Kidney capillary endothelial cell (primary cell): Measurements from ENCODE around the gene IL4R.
"Not testable (repeated sequence)": the region's sequence is repeated elsewhere in the genome, so short reads cannot be mapped to it uniquely, and the experiment has no call there.

ENCODE experiments used
- DNase-seq: peaks from one replicate; pipeline ENCODE4 v3.0.0-alpha.2; 2018; ENCODE audit warnings: low spot score

IL4R gene

DNA sequence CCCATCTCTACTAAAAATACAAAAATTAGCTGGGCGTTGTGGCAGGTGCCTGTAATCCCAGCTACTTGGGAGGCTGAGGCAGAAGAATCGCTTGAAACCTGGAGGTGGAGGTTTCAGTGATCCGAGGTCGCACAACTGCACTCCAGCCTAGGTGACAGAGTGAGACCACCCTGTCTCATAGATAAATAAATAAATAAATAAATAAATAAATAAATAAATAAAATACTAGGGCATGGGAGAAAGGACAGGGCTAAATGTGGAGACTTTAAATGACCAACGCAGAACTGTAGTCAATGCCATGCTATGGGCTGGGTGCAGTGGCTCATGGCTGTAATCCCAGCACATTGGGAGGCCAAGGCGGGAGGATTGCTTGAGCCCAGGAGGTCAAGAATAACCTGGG lies 25.5 kb upstream of the IL4R start:
- not testable (repeated sequence) for DNase-seq

- no peak for DNase-seq
These were observed 24.1 kb upstream of the IL4R start for GRCh38 chr16:27289669-27290068.

- no peak for DNase-seq
These were observed 23.2 kb upstream of the IL4R start for GRCh38 chr16:27290562-27290961.

- no peak for DNase-seq
These were observed 22.7 kb upstream of the IL4R start for GRCh38 chr16:27291106-27291505.

DNA sequence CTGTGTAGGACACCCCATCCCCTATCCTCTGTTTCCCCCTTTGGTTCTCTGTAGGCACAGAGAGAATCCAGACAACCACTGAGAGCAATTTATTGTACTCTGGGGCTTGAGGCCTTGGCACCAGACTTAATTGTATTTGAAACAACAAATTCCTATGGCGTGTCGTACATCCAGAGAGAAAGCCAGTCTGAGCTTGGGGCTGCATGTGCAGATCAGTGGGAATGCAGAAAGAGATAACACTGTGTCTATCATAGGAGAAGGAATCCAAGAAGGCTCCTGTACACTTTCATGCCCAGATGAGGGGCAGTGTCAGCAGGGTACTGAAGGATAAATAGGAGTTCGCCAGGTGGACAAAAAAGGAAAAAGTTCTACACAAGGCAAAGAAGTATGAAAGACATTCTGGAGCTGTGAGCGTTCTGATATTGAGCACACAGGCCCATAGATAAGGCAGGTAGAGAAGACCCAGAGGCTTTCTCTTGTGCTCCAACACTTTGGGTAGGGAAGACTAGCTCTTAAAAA lies 22.0 kb upstream of the IL4R start:
- DNase-seq: no peak

GRCh38 chr16:27293343-27293742 lies 20.4 kb upstream of the IL4R start:
- DNase-seq: no peak

- no peak for DNase-seq
These were observed 15.6 kb upstream of the IL4R start for GRCh38 chr16:27298132-27298531.

DNA sequence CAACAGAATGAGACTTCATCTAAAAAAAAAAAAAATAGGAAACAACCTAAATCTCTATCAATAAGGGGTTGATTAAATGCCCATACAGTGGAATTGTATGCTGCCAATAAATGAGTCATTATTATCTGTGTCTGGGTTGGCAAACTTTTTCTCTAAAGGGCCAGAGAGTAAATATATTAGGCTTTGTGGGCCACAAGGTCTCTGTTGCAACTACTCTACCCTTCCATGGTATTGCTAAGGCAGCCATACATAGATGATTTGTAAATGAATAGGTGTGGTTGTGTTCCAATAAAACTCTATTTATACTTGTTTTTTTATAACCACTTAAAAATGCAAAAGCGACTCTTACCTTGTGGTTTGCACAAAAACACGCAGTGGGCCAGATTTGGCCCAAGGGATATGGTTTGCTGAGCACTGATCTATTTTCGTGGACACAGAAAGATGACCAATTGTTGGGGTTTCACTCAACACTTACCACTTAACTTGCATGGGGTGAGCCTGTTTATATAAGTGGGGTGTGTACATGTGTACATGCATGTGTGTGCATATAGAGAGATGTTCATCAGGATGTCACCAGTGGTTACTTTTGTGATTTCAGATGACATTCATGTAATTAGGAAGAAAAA lies 12.4 kb upstream of the IL4R start:
- DNase-seq: no peak

- DNase-seq: no peak
These were observed 11.6 kb upstream of the IL4R start for GRCh38 chr16:27302126-27302525.

DNA sequence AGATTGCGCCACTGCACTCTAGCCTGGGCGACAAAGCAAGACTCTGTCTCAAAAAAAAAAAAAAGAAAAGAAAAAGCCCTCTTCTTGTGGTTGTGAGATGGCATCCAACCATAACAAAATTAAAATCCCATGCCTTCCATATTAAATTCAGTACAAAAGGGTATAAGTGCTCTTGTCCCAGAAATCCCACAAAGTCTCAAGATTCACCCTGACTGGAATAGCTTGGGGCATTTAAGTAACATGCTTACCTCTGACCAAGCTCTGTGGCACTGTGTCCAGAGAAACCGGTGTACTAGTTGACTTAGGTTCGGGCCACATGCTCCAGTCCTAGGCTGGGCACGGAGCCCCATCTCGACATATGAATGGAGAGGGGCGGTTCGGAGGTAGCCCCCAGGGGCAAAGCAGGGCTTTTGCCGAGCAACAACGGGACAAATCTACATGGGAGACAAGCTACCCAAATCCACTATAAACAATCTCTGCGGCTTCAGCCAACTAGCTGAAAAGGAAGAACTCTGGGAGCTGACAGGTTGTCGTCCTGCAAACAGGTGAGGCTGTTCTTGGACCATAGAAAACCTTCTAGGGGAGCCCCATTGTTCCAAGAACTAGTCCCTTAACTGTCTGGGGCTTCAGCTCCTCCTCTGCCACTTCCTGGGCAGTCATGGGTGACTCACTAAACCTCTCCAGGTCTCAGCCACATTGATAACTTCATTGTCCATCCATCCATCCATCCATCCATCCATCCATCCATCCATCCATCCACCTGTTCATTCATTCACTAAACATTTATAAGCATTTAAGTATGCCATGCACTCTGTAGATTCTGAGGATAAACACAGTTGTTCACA lies 10.3 kb upstream of the IL4R start:
- DNase-seq: no peak

DNA sequence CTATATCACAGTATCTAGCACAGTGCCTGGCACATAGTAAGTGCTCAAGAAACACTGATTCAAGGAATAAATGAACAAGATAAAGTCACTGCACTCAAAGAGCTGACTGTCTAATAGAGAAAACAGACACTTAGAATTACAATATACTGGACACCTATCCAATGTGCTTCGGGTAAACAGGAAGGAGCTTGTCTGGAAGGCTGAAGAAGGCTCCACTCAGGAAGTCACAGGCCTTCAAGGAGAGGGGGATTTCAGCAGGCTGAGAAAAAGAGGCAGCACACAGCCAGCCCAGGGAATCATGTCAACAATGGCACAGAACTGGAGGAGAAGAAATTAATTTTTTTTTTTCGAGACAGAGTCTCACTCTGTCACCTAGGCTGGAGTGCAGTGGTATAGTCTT lies 9.7 kb upstream of the IL4R start:
- DNase-seq: no peak

DNA sequence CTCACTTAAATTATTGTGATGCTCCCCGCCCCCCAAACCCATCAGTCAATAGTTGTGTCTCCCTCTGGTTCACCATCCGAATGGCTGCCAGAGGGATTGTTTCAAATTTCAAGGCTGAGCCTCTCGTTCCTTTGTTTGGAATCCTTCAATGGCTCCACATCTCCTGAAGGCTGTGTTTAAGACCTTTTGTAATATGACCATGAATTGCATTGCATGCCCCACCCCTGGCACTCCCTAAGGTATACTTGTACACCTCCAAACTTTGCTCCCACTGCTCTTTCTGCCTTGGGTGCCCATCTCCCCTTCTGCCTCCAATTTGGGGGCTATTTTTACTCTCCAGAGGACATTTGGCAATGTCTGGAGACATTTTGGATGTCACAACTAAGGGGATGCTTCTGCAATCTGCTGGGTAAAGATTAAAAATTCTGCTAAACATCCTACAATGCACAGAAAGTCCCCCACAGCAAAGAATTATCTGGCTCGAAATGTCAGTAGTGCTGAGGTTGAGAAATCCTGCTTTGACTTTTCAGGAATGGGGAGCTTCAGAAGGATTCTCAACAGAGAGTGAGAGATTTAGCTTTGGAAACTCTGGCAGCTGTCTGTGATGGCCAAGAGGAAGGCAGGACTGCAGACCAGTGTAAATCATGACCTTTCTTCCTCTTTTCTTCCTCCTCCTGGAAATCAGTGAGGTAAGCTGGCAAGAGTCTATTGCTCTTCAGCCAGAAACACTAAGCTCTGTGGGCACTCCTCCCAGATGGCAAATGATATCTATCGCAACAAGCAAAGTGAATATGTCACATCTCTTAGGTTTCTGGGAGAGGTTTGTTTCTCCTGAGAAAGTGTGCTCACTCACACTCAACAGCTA lies 8.7 kb upstream of the IL4R start:
- DNase-seq: no peak

DNA sequence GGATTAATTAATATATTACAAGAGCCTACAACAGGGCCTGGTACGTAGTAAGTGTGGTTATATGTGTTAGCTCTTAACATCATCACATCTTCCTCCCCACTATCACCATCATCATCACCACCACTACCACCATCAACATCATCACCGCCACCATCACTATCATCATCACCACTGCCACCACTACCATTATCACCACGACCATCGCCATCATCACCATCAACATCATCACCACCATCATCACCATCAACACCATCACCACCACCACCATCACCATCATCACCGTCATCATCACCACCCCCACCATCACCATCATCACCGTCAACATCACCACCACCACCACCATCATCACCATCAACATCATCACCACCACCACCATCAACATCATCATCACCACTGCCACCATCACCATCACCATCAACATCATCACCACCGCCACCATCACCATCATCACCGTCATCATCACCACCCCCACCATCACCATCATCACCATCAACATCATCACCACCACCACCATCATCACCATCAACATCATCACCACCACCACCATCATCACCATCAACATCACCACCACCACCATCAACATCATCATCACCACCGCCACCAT lies 7.8 kb upstream of the IL4R start:
- no peak for DNase-seq

DNA sequence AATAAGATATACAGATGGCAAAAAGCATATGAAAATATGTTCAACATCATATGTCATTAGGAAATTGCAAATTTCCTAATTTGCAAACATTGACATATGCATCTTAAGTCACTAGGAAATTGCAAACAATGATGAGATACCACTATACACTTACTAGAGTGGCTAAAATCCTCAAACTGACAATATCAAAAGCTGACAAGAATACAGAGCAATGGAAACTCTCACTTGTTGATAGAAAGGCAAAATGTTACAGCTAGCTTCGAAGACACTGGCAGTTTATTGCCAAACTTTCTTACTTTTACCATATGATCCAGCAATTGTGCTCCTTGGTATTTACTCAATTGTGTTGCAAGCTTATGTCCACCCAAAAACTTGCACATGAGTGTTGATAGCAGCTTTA lies 5.0 kb upstream of the IL4R start:
- no peak for DNase-seq

GRCh38 chr16:27310576-27311447 lies 3.0 kb upstream of the IL4R start:
- no peak for DNase-seq

GRCh38 chr16:27311448-27311830 lies 2.3 kb upstream of the IL4R start:
- no peak for DNase-seq

GRCh38 chr16:27311897-27312303 lies 1.9 kb upstream of the IL4R start:
- no peak for DNase-seq

DNA sequence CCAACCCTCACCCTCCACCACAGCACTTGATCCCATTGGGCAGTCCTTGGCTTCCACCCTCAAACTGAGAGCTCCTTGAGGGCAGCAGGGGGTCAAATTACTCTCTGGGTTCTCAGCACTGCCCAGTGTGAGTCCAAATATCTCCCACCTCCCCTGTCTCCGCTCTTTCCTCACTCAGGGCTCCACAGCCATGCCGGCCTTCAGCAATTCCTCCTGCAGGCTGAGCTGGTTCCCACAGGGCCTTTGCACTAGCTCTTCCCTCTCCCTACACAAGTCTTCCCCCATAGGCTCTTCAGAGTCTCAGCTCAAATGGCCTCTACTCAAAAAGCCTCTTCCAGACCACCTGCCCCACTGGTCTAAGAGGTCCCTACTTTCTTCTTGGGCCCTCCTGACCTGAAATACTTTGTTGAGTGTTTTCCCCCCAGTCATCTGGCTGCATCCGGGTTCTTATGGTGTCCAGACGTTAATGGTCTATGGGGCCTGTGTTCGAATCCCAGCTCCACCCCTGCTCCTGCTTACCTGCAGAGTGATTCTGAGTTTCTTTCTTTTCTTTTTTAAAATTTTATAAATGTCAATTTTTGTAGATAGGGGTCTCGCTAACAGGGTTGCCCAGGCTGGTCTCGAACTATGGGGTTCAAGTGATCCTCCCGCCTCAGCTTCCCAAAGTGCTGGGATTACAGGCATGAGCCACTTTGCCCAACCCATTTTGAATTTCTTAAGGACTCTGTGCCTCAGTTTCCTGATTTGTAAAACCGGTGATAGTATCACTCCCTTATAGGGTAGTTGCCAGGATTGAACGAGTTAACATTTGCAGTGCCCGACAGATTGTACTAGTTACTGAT lies 973 bp upstream of the IL4R start:
- no peak for DNase-seq

GRCh38 chr16:27314161-27314723 lies 468 bp downstream of the IL4R start:
- peak; percentile 88 for DNase-seq

DNA sequence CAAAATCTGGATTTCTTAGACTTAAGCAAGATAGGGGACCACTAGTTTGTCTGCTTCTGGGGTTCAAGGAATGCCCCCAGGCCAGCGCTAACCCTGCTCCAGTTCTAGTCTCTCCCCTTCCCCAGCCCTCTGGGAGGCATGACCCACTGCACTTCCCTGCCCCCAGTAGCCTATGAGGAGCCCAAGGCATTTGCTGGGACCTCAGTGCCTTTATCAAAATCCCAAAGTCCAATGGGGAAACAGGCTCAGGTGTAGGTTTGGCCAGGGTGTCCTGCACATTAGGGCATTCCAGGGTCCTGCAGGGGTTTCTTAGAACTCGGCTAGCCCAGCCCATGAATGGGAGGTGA lies 1.2 kb downstream of the IL4R start:
- no peak for DNase-seq
